CD8-positive, alpha-beta memory T cell (primary cell): ENCODE data around the gene SCN5A. TPM values are rescaled to one million over a fixed set of nuclear protein-coding genes. Genes with fewer than 3 reads are reported as not detected.

ENCODE experiments used
- CTCF ChIA-PET: fragments of 350-600 bp; sonication (Branson Sonifier 250); formaldehyde crosslinking; loops from one replicate; lab custom pipeline; 2021; ENCODE audit warnings: antibody characterized with exemption; lab: Charles Lee
- POLR2A ChIA-PET: fragments of 350-600 bp; sonication (Branson Sonifier 250); formaldehyde crosslinking; loops from one replicate; lab custom pipeline; 2021; ENCODE audit warnings: antibody characterized with exemption; lab: Charles Lee
- DNase-seq, 5 donors: peaks; one replicate each; pipeline versions ENCODE4 v3.0.0 to v3.0.0-alpha.2; 2020 to 2022; ENCODE audit warnings: mixed read lengths in 1 of 5
- H3K27ac ChIP-seq: one replicate; pipeline ENCODE4 v1.7.0; 2013; ENCODE audit warnings: low read depth, mild to moderate bottlenecking, low read length, moderate library complexity
- H3K27me3 ChIP-seq: 2 replicates; pipeline ENCODE4 v1.7.0; 2013; ENCODE audit warnings: low read length, mild to moderate bottlenecking; ENCODE audit not compliant: insufficient read depth, poor library complexity, severe bottlenecking
- H3K36me3 ChIP-seq: 2 replicates; pipeline ENCODE4 v1.7.0; 2013; ENCODE audit warnings: mild to moderate bottlenecking, low read length, moderate library complexity; ENCODE audit not compliant: insufficient read depth
- H3K4me1 ChIP-seq: 2 replicates; pipeline ENCODE4 v1.7.0; 2013; ENCODE audit warnings: mild to moderate bottlenecking, low read length, moderate library complexity; ENCODE audit not compliant: insufficient read depth
- H3K4me3 ChIP-seq: 2 replicates; pipeline ENCODE4 v1.7.0; 2013; ENCODE audit warnings: mild to moderate bottlenecking, low read length
- H3K9me3 ChIP-seq: 2 replicates; pipeline ENCODE4 v1.7.0; 2013; ENCODE audit warnings: mild to moderate bottlenecking, low read length
- H3K27ac Mint-ChIP-seq, 8 donors: one replicate each; pipeline ENCODE4 v1.8.0; 2020 to 2021; ENCODE audit warnings: mixed read lengths in 8 of 8, mild to moderate bottlenecking in 6 of 8, inconsistent platforms in 3 of 8, moderate library complexity in 3 of 8
- H3K27me3 Mint-ChIP-seq, 2 donors: one replicate each; pipeline ENCODE4 v1.8.0; 2020 to 2021; ENCODE audit warnings: mixed read lengths in 2 of 2, mild to moderate bottlenecking in 1 of 2, moderate library complexity in 1 of 2
- H3K36me3 Mint-ChIP-seq, 3 donors: one replicate each; pipeline ENCODE4 v1.8.0; 2020 to 2021; ENCODE audit warnings: mixed read lengths in 3 of 3, inconsistent platforms in 1 of 3, mild to moderate bottlenecking in 1 of 3
- H3K4me1 Mint-ChIP-seq, 3 donors: one replicate each; pipeline ENCODE4 v1.8.0; 2020 to 2021; ENCODE audit warnings: mixed read lengths in 3 of 3, inconsistent platforms in 1 of 3, mild to moderate bottlenecking in 1 of 3
- H3K4me3 Mint-ChIP-seq, 7 donors: one replicate each; pipeline ENCODE4 v1.8.0; 2020 to 2021; ENCODE audit warnings: mixed read lengths in 7 of 7, mild to moderate bottlenecking in 6 of 7, moderate library complexity in 4 of 7, inconsistent platforms in 2 of 7
- H3K9me3 Mint-ChIP-seq, 5 donors: one replicate each; pipeline ENCODE4 v1.8.0; 2020 to 2022; ENCODE audit warnings: mixed read lengths in 5 of 5, mild to moderate bottlenecking in 3 of 5, moderate library complexity in 2 of 5, inconsistent platforms in 1 of 5
- polyA plus RNA-seq: library from polyadenylated mRNA; unstranded; fragments of 300-500 nt; fragmentation: Illumina TruSeq; gene quantifications from one replicate; pipeline ENCODE4 v1.2.3, GENCODE V29; 2021
- total RNA-seq, 2 experiments: library from RNA; stranded (reverse); gene quantifications; one replicate each; pipeline ENCODE4 v1.2.3, GENCODE V29; 2021

The SCN5A gene
- total and polyA plus RNA-seq, 3 experiments from 2014 or later = 0.33 to 0.47 TPM; not detected in 1

GRCh38 chr3:38618343-38618742 is 31.1 kb downstream of the SCN5A start:
- Histone ChIP-seq H3K27me3 (no peaks in the 10 kb centered on the region), H3K9me3 (no peaks in the 10 kb centered on the region), H3K4me3 (no peak overlapping the region), H3K4me1 (no peaks in the 10 kb centered on the region), H3K36me3 (no peaks in the 10 kb centered on the region), H3K27ac (no peak overlapping the region)
- DNase-seq = no peak
- no peaks in the 10 kb centered on the region for H3K4me1 Mint-ChIP-seq
- no peak overlapping the region for H3K27ac Mint-ChIP-seq
- no peak overlapping the region for H3K4me3 Mint-ChIP-seq
- ChIA-PET CTCF (interaction anchor here (1.5 kb wide), 1 partner anchor 10 kb away, joined by 5 read pairs; no protein-coding TSS in a partner anchor), POLR2A (no interaction called here)
- H3K27me3 Mint-ChIP-seq = peaks cover 2 to 9% of the 10 kb centered on the region in 2 donors
- H3K9me3 Mint-ChIP-seq = no peaks in the 10 kb centered on the region
- no peaks in the 10 kb centered on the region for H3K36me3 Mint-ChIP-seq

GRCh38 chr3:38617586-38617985 is 31.9 kb downstream of the SCN5A start:
- ChIA-PET POLR2A (no interaction called here), CTCF (no interaction called here)
- H3K27me3 Mint-ChIP-seq = peaks cover 1 to 9% of the 10 kb centered on the region in 2 donors
- Histone ChIP-seq H3K36me3 (no peaks in the 10 kb centered on the region), H3K9me3 (no peaks in the 10 kb centered on the region), H3K4me3 (no peak overlapping the region), H3K27me3 (no peaks in the 10 kb centered on the region), H3K4me1 (no peaks in the 10 kb centered on the region), H3K27ac (no peak overlapping the region)
- no peak overlapping the region for H3K27ac Mint-ChIP-seq
- H3K9me3 Mint-ChIP-seq = no peaks in the 10 kb centered on the region
- H3K4me3 Mint-ChIP-seq = no peak overlapping the region
- DNase-seq = no peak
- H3K4me1 Mint-ChIP-seq = no peaks in the 10 kb centered on the region
- H3K36me3 Mint-ChIP-seq = no peaks in the 10 kb centered on the region

- POLR2A ChIA-PET = no interaction called here
- no peak overlapping the region for H3K4me3 Mint-ChIP-seq
Observed at GRCh38 chr3:38617137-38617536, 32.4 kb downstream of the SCN5A start.

GRCh38 chr3:38616658-38617057 is 32.8 kb downstream of the SCN5A start:
- H3K4me3 Mint-ChIP-seq = no peak overlapping the region
- Histone ChIP-seq H3K36me3 (no peaks in the 10 kb centered on the region), H3K27me3 (no peaks in the 10 kb centered on the region), H3K4me3 (no peak overlapping the region), H3K9me3 (no peaks in the 10 kb centered on the region), H3K4me1 (no peaks in the 10 kb centered on the region), H3K27ac (no peak overlapping the region)
- no peaks in the 10 kb centered on the region for H3K4me1 Mint-ChIP-seq
- ChIA-PET POLR2A (no interaction called here), CTCF (interaction anchor here (0.6 kb wide), 1 partner anchor 205 kb away, joined by 3 read pairs; no protein-coding TSS in a partner anchor)
- no peaks in the 10 kb centered on the region for H3K36me3 Mint-ChIP-seq
- no peak overlapping the region for H3K27ac Mint-ChIP-seq
- DNase-seq = no peak
- no peaks in the 10 kb centered on the region for H3K9me3 Mint-ChIP-seq
- H3K27me3 Mint-ChIP-seq = peaks cover 1 to 4% of the 10 kb centered on the region in 2 donors

More at GRCh38 chr3:38617137-38617536, 32.4 kb downstream of the SCN5A start:
- peaks cover 1 to 9% of the 10 kb centered on the region in 2 donors for H3K27me3 Mint-ChIP-seq
- no peaks in the 10 kb centered on the region for H3K27me3 ChIP-seq
- CTCF ChIA-PET = interaction anchor here (0.6 kb wide), 1 partner anchor 205 kb away, joined by 3 read pairs; no protein-coding TSS in a partner anchor
- H3K27ac Mint-ChIP-seq = no peak overlapping the region
- no peaks in the 10 kb centered on the region for H3K4me1 ChIP-seq
- H3K4me3 ChIP-seq = no peak overlapping the region
- no peak overlapping the region for H3K27ac ChIP-seq
- H3K36me3 ChIP-seq = no peaks in the 10 kb centered on the region
- no peak for DNase-seq
- no peaks in the 10 kb centered on the region for H3K9me3 ChIP-seq
- H3K36me3 Mint-ChIP-seq = no peaks in the 10 kb centered on the region
- H3K4me1 Mint-ChIP-seq = no peaks in the 10 kb centered on the region
- H3K9me3 Mint-ChIP-seq = no peaks in the 10 kb centered on the region

GRCh38 chr3:38616111-38616510 is 33.4 kb downstream of the SCN5A start:
- CTCF ChIA-PET = no interaction called here
- H3K4me3 Mint-ChIP-seq = no peak overlapping the region

GRCh38 chr3:38614651-38615352 is 34.7 kb downstream of the SCN5A start:
- no peaks in the 10 kb centered on the region for H3K4me1 Mint-ChIP-seq
- Histone ChIP-seq H3K4me3 (no peak overlapping the region), H3K9me3 (no peaks in the 10 kb centered on the region), H3K36me3 (no peaks in the 10 kb centered on the region), H3K4me1 (no peaks in the 10 kb centered on the region), H3K27me3 (no peaks in the 10 kb centered on the region), H3K27ac (no peak overlapping the region)
- POLR2A ChIA-PET = no interaction called here
- no peaks in the 10 kb centered on the region for H3K36me3 Mint-ChIP-seq
- no peak overlapping the region for H3K27ac Mint-ChIP-seq
- no peak overlapping the region for H3K4me3 Mint-ChIP-seq
- no peaks in the 10 kb centered on the region for H3K9me3 Mint-ChIP-seq
- DNase-seq = no peak
- CTCF ChIA-PET = no interaction called here
- H3K27me3 Mint-ChIP-seq = peaks cover 0 to 4% of the 10 kb centered on the region in 2 donors

More at GRCh38 chr3:38616111-38616510, 33.4 kb downstream of the SCN5A start:
- DNase-seq = no peak
- no peaks in the 10 kb centered on the region for H3K27me3 ChIP-seq
- no peaks in the 10 kb centered on the region for H3K9me3 ChIP-seq
- Mint-ChIP-seq H3K9me3 (no peaks in the 10 kb centered on the region), H3K27me3 (peaks cover under 1 to 4% of the 10 kb centered on the region in 2 donors), H3K36me3 (no peaks in the 10 kb centered on the region), H3K27ac (no peak overlapping the region), H3K4me1 (no peaks in the 10 kb centered on the region)
- no peaks in the 10 kb centered on the region for H3K36me3 ChIP-seq
- H3K4me3 ChIP-seq = no peak overlapping the region
- no peaks in the 10 kb centered on the region for H3K4me1 ChIP-seq
- H3K27ac ChIP-seq = no peak overlapping the region
- POLR2A ChIA-PET = no interaction called here

- Histone ChIP-seq H3K9me3 (no peaks in the 10 kb centered on the region), H3K27ac (no peak overlapping the region), H3K27me3 (no peaks in the 10 kb centered on the region), H3K36me3 (no peaks in the 10 kb centered on the region), H3K4me1 (no peaks in the 10 kb centered on the region), H3K4me3 (no peak overlapping the region)
- DNase-seq = no peak
- no peaks in the 10 kb centered on the region for H3K4me1 Mint-ChIP-seq
- ChIA-PET CTCF (no interaction called here), POLR2A (no interaction called here)
- H3K9me3 Mint-ChIP-seq = no peaks in the 10 kb centered on the region
- no peak overlapping the region for H3K4me3 Mint-ChIP-seq
- H3K27ac Mint-ChIP-seq = no peak overlapping the region
- H3K36me3 Mint-ChIP-seq = no peaks in the 10 kb centered on the region
- peaks cover 0 to 5% of the 10 kb centered on the region in 2 donors for H3K27me3 Mint-ChIP-seq
Observed at GRCh38 chr3:38614091-38614490, 35.4 kb downstream of the SCN5A start.

GRCh38 chr3:38613426-38613825 is 36.1 kb downstream of the SCN5A start:
- Histone ChIP-seq H3K4me3 (no peak overlapping the region), H3K9me3 (no peaks in the 10 kb centered on the region), H3K4me1 (no peaks in the 10 kb centered on the region), H3K27ac (no peak overlapping the region), H3K27me3 (no peaks in the 10 kb centered on the region), H3K36me3 (no peaks in the 10 kb centered on the region)
- H3K27me3 Mint-ChIP-seq = peaks cover 0 to 5% of the 10 kb centered on the region in 2 donors
- ChIA-PET POLR2A (no interaction called here), CTCF (no interaction called here)
- no peaks in the 10 kb centered on the region for H3K36me3 Mint-ChIP-seq
- no peaks in the 10 kb centered on the region for H3K4me1 Mint-ChIP-seq
- no peak overlapping the region for H3K27ac Mint-ChIP-seq
- DNase-seq = no peak
- H3K9me3 Mint-ChIP-seq = no peaks in the 10 kb centered on the region
- no peak overlapping the region for H3K4me3 Mint-ChIP-seq
